AG09319 (cell line): ENCODE data around the gene ANK2.

Experiments used
- DNase-seq: peaks from one replicate; pipeline ENCODE4 v3.0.0-alpha.2; 2010; ENCODE audit warnings: low read depth; ENCODE audit errors: extremely low read depth
- CTCF ChIP-seq: IDR thresholded peaks from 2 replicates; pipeline ENCODE4 v1.5.1; 2011; ENCODE audit warnings: low read depth, mild to moderate bottlenecking, inconsistent platforms, low read length, moderate library complexity

The ANK2 gene

GRCh38 chr4:113125418-113125817 is 76.0 kb downstream of the ANK2 start:
- TF ChIP-seq CTCF: no peak

GRCh38 chr4:113131136-113131535 is 81.7 kb downstream of the ANK2 start:
- no peak for DNase-seq
- TF ChIP-seq CTCF: no peak

More at GRCh38 chr4:113125418-113125817, 76.0 kb downstream of the ANK2 start:
- DNase-seq: no peak

- no peak for TF ChIP-seq CTCF
Measured at GRCh38 chr4:113131621-113132020, 82.2 kb downstream of the ANK2 start.

GRCh38 chr4:113141901-113142346 is 92.5 kb downstream of the ANK2 start:
- no peak for TF ChIP-seq CTCF
- peak; percentile 28 for DNase-seq

More at GRCh38 chr4:113131621-113132020, 82.2 kb downstream of the ANK2 start:
- no peak for DNase-seq

GRCh38 chr4:113142351-113142750 is 92.9 kb downstream of the ANK2 start:
- no peak for DNase-seq
- no peak for TF ChIP-seq CTCF

- DNase-seq: no peak
- TF ChIP-seq CTCF: no peak
Measured at GRCh38 chr4:113144091-113144490, 94.6 kb downstream of the ANK2 start.

GRCh38 chr4:113145147-113145518 is 95.7 kb downstream of the ANK2 start:
- TF ChIP-seq CTCF: no peak
- DNase-seq: no peak
